Gastrocnemius medialis (tissue), 4 donors: ENCODE results near the gene SUPT7L.
"Not testable (repeated sequence)": the region's sequence is repeated elsewhere in the genome, so short reads cannot be mapped to it uniquely, and the experiment has no call there.

Source experiments
- CTCF ChIP-seq, 5 experiments: fragments of 450-650 bp in 3 of 5; fragments of 200-600 bp in 2 of 5; sonication (generic) in 2 of 5; IDR thresholded peaks in 4 of 5; conservative IDR thresholded peaks in 1 of 5; 1 replicate in 4 of 5; 2 replicates in 1 of 5; pipeline ENCODE4 v1.5.1; 2016 to 2019; ENCODE audit warnings: antibody characterized with exemption in 5 of 5, mild to moderate bottlenecking in 3 of 5, moderate library complexity in 3 of 5
- POLR2A ChIP-seq, 2 donors: fragments of 450-650 bp; IDR thresholded peaks; one replicate each; pipeline ENCODE4 v1.6.1; 2017; ENCODE audit warnings: antibody characterized with exemption in 2 of 2, mild to moderate bottlenecking in 2 of 2, moderate library complexity in 2 of 2

- not testable (repeated sequence) for TF ChIP-seq CTCF (IDR thresholded peaks at IDR 0.05 in 4 of 5, conservative IDR thresholded peaks at IDR 0.05 in 1 of 5); POLR2A (IDR thresholded peaks at IDR 0.05)
Measured at GRCh38 chr2:27630257-27630656, 33.2 kb downstream of the SUPT7L start.
